Measurements from ENCODE around the gene ZMIZ1. TPM values are rescaled to one million over a fixed set of nuclear protein-coding genes. Genes with fewer than 3 reads are reported as not detected.

Gene ZMIZ1
- total RNA-seq, 1 donor from 2014 or later = 46.2 TPM

- DNase-seq (ENCODE audit: low spot score) = no peak
- H3K9me3 Mint-ChIP-seq (ENCODE audit: low read depth) = no peaks in the 10 kb centered on the region
- H3K4me3 Mint-ChIP-seq (ENCODE audit: unreplicated experiment) = no peak overlapping the region
- peaks cover 9% of the 10 kb centered on the region for H3K4me1 Mint-ChIP-seq (ENCODE audit: low read depth)
- peaks cover 24% of the 10 kb centered on the region for H3K36me3 Mint-ChIP-seq (ENCODE audit: low read depth)
- TF ChIP-seq CTCF (IDR thresholded peaks at IDR 0.05) = peak; percentile 72
- H3K27ac Mint-ChIP-seq (ENCODE audit: unreplicated experiment) = peak overlapping the region; percentile 17
- no peaks in the 10 kb centered on the region for H3K27me3 Mint-ChIP-seq (ENCODE audit: low read depth)
These were observed 224.4 kb downstream of the ZMIZ1 start for GRCh38 chr10:79292891-79293746.

- Mint-ChIP-seq H3K9me3 (ENCODE audit: low read depth) (no peaks in the 10 kb centered on the region), H3K4me1 (ENCODE audit: low read depth) (peaks cover 15% of the 10 kb centered on the region), H3K4me3 (ENCODE audit: unreplicated experiment) (no peak overlapping the region), H3K27me3 (ENCODE audit: low read depth) (no peaks in the 10 kb centered on the region), H3K36me3 (ENCODE audit: low read depth) (peaks cover 22% of the 10 kb centered on the region), H3K27ac (ENCODE audit: unreplicated experiment) (peak overlapping the region; percentile 27)
- TF ChIP-seq CTCF (IDR thresholded peaks at IDR 0.05) = no peak
- DNase-seq (ENCODE audit: low spot score) = no peak
These were observed 225.2 kb downstream of the ZMIZ1 start for GRCh38 chr10:79293841-79294581.

- Mint-ChIP-seq H3K9me3 (ENCODE audit: low read depth) (no peaks in the 10 kb centered on the region), H3K27ac (ENCODE audit: unreplicated experiment) (no peak overlapping the region), H3K4me3 (ENCODE audit: unreplicated experiment) (no peak overlapping the region), H3K4me1 (ENCODE audit: low read depth) (peaks cover 31% of the 10 kb centered on the region), H3K27me3 (ENCODE audit: low read depth) (no peaks in the 10 kb centered on the region), H3K36me3 (ENCODE audit: low read depth) (peaks cover 31% of the 10 kb centered on the region)
- no peak for DNase-seq (ENCODE audit: low spot score)
- TF ChIP-seq CTCF (IDR thresholded peaks at IDR 0.05) = no peak
These were observed 226.8 kb downstream of the ZMIZ1 start for GRCh38 chr10:79295563-79295962.

GRCh38 chr10:79296431-79296830, 227.7 kb downstream of the ZMIZ1 start:
- TF ChIP-seq CTCF (IDR thresholded peaks at IDR 0.05) = no peak
- Mint-ChIP-seq H3K36me3 (ENCODE audit: low read depth) (peaks cover 32% of the 10 kb centered on the region), H3K27ac (ENCODE audit: unreplicated experiment) (no peak overlapping the region), H3K4me1 (ENCODE audit: low read depth) (peaks cover 31% of the 10 kb centered on the region), H3K4me3 (ENCODE audit: unreplicated experiment) (no peak overlapping the region), H3K27me3 (ENCODE audit: low read depth) (no peaks in the 10 kb centered on the region), H3K9me3 (ENCODE audit: low read depth) (no peaks in the 10 kb centered on the region)
- DNase-seq (ENCODE audit: low spot score) = no peak

GRCh38 chr10:79298403-79299244, 229.9 kb downstream of the ZMIZ1 start:
- DNase-seq (ENCODE audit: low spot score) = no peak
- TF ChIP-seq CTCF (IDR thresholded peaks at IDR 0.05) = no peak

More at GRCh38 chr10:79298403-79299244, 229.9 kb downstream of the ZMIZ1 start:
- Mint-ChIP-seq H3K4me1 (ENCODE audit: low read depth) (peaks cover 31% of the 10 kb centered on the region), H3K9me3 (ENCODE audit: low read depth) (no peaks in the 10 kb centered on the region), H3K27me3 (ENCODE audit: low read depth) (no peaks in the 10 kb centered on the region), H3K27ac (ENCODE audit: unreplicated experiment) (peak overlapping the region; percentile 85), H3K36me3 (ENCODE audit: low read depth) (peaks cover 35% of the 10 kb centered on the region), H3K4me3 (ENCODE audit: unreplicated experiment) (no peak overlapping the region)
